DND-41 (cell line): Measurements from ENCODE around the gene SGMS1.

Source experiments
- ATAC-seq: fragments of 200-7000 bp; cut with Tn5 transposase; 3 replicates; pipeline ENCODE4 v1.9.1; 2021; ENCODE audit warnings: low read depth; ENCODE audit not compliant: insufficient read depth
- DNase-seq: peaks from one replicate; pipeline ENCODE4 v3.0.0-alpha.2; 2020
- H2AFZ ChIP-seq: 2 replicates; pipeline ENCODE4 v1.6.0; 2012; ENCODE audit warnings: low read depth, low read length
- H3K27ac ChIP-seq: 2 replicates; pipeline ENCODE4 v1.5.1; 2012; ENCODE audit warnings: low read length, inconsistent platforms
- H3K27me3 ChIP-seq: fragments of 200-600 bp; sonication (generic); 2 replicates; pipeline ENCODE4 v1.6.0; 2012; ENCODE audit warnings: low read length, mild to moderate bottlenecking, inconsistent platforms; ENCODE audit not compliant: insufficient read depth, poor library complexity
- H3K36me3 ChIP-seq: 2 replicates; pipeline ENCODE4 v1.5.1; 2012; ENCODE audit warnings: low read length, inconsistent platforms; ENCODE audit not compliant: insufficient read depth
- H3K4me1 ChIP-seq: 2 replicates; pipeline ENCODE4 v1.5.1; 2012; ENCODE audit warnings: mild to moderate bottlenecking, low read length; ENCODE audit not compliant: insufficient read depth
- H3K4me2 ChIP-seq: 2 replicates; pipeline ENCODE4 v1.6.0; 2012; ENCODE audit warnings: mild to moderate bottlenecking, moderate library complexity, low read length, inconsistent platforms; ENCODE audit not compliant: insufficient read depth
- H3K4me3 ChIP-seq, 2 experiments: fragments of 200-600 bp in 1 of 2; shearing (Covaris generic) in 1 of 2; 2 replicates each; pipeline ENCODE4 v1.5.1; 2012 to 2016; ENCODE audit warnings: inconsistent platforms in 2 of 2, low read length in 2 of 2, mild to moderate bottlenecking in 2 of 2, low read depth in 1 of 2, moderate library complexity in 1 of 2
- H3K79me2 ChIP-seq: 2 replicates; pipeline ENCODE4 v1.6.0; 2012; ENCODE audit warnings: low read length, inconsistent platforms; ENCODE audit not compliant: insufficient read depth
- H3K9ac ChIP-seq: 2 replicates; pipeline ENCODE4 v1.6.0; 2012; ENCODE audit warnings: low read depth, mild to moderate bottlenecking, inconsistent platforms, low read length, moderate library complexity
- H3K9me3 ChIP-seq: 2 replicates; pipeline ENCODE4 v1.5.1; 2012; ENCODE audit warnings: low read length, moderate library complexity, mild to moderate bottlenecking, inconsistent platforms; ENCODE audit not compliant: insufficient read depth, severe bottlenecking
- H4K20me1 ChIP-seq: 2 replicates; pipeline ENCODE4 v1.6.0; 2012; ENCODE audit warnings: low read length; ENCODE audit not compliant: insufficient read depth
- EZH2 ChIP-seq: IDR thresholded peaks from 3 replicates; pipeline ENCODE4 v1.6.1; 2012; ENCODE audit warnings: borderline replicate concordance, low read depth, mild to moderate bottlenecking, moderate library complexity, low read length, inconsistent platforms; ENCODE audit not compliant: severe bottlenecking
- TF ChIP-seq, protein P1 (sequence below): IDR thresholded peaks from 2 replicates; pipeline ENCODE4 v1.5.1; 2012; ENCODE audit warnings: borderline replicate concordance, low read length, moderate library complexity, mild to moderate bottlenecking; ENCODE audit not compliant: poor library complexity, severe bottlenecking; ENCODE audit errors: extremely low read depth

SGMS1 gene

DNA sequence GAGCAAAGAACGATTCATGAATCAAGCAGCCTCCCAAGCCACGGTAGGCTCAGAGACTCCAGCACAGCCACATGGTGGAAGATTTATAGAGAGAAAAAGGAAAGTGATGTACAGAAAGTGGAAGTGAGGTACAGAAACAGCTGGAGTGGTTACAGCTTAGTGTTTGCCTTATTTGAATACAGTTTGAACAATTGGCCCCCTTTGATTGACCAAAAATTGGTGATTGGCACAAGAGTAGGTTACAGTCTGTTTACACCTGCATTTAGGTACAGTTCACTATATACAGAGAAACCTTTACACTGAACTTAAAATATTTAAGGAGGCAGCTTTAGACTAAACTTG lies 236.1 kb downstream of the SGMS1 start:
- no peak overlapping the region for H3K4me3 ChIP-seq
- no peaks in the 10 kb centered on the region for H3K79me2 ChIP-seq
- H2AFZ ChIP-seq = no peak overlapping the region
- no peaks in the 10 kb centered on the region for H3K9me3 ChIP-seq
- no peak overlapping the region for H3K4me2 ChIP-seq
- H4K20me1 ChIP-seq = no peaks in the 10 kb centered on the region
- H3K36me3 ChIP-seq = no peaks in the 10 kb centered on the region
- no peaks in the 10 kb centered on the region for H3K27me3 ChIP-seq
- H3K4me1 ChIP-seq = no peaks in the 10 kb centered on the region
- no peak overlapping the region for H3K9ac ChIP-seq
- ATAC-seq (no peak), DNase-seq (no peak)
- TF ChIP-seq, protein P1, sequence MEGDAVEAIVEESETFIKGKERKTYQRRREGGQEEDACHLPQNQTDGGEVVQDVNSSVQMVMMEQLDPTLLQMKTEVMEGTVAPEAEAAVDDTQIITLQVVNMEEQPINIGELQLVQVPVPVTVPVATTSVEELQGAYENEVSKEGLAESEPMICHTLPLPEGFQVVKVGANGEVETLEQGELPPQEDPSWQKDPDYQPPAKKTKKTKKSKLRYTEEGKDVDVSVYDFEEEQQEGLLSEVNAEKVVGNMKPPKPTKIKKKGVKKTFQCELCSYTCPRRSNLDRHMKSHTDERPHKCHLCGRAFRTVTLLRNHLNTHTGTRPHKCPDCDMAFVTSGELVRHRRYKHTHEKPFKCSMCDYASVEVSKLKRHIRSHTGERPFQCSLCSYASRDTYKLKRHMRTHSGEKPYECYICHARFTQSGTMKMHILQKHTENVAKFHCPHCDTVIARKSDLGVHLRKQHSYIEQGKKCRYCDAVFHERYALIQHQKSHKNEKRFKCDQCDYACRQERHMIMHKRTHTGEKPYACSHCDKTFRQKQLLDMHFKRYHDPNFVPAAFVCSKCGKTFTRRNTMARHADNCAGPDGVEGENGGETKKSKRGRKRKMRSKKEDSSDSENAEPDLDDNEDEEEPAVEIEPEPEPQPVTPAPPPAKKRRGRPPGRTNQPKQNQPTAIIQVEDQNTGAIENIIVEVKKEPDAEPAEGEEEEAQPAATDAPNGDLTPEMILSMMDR = no peak
- TF ChIP-seq EZH2 = no peak
- no peak overlapping the region for H3K27ac ChIP-seq

DNA sequence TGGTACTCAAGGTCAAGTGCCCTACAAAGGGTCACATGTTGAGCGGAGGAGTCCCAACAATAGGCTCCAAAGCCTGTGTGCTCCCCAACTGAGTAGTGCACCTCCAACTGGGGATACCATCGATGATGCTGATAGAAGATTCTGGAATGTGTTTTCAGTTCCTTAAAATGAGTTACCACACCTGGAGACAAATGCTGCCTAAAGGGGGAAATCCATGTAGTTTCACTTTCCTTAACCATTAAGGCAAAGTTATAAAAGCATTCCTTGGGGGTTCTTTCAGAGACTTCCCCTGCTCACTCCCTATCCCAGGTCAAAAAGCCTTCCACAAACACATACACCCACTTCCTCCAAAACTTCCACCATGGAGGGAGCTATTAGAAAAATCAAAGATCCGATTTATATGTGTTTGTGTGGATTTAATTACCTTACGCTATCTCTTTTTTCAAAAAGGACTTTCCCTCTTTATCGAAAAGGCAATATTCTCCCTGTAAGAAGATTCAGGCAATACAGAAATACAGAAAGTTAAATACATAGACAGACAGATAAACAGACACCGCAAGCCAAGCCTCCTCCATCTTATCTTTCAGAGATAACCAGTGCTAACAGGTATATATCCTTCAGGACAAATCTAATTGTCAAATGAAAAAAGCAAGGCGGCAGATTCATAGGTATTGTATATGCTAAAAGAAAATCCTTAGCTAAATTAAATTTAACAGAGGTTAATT lies 236.6 kb downstream of the SGMS1 start:
- H3K27ac ChIP-seq = no peak overlapping the region
- no peaks in the 10 kb centered on the region for H3K79me2 ChIP-seq
- no peaks in the 10 kb centered on the region for H3K27me3 ChIP-seq
- TF ChIP-seq, protein P1 = no peak
- TF ChIP-seq EZH2 = no peak
- no peak overlapping the region for H3K4me3 ChIP-seq
- no peaks in the 10 kb centered on the region for H3K36me3 ChIP-seq
- H2AFZ ChIP-seq = no peak overlapping the region
- no peak for DNase-seq
- no peak for ATAC-seq
- H3K4me2 ChIP-seq = no peak overlapping the region
- H3K9me3 ChIP-seq = no peaks in the 10 kb centered on the region
- H3K4me1 ChIP-seq = no peaks in the 10 kb centered on the region
- no peaks in the 10 kb centered on the region for H4K20me1 ChIP-seq
- no peak overlapping the region for H3K9ac ChIP-seq

DNA sequence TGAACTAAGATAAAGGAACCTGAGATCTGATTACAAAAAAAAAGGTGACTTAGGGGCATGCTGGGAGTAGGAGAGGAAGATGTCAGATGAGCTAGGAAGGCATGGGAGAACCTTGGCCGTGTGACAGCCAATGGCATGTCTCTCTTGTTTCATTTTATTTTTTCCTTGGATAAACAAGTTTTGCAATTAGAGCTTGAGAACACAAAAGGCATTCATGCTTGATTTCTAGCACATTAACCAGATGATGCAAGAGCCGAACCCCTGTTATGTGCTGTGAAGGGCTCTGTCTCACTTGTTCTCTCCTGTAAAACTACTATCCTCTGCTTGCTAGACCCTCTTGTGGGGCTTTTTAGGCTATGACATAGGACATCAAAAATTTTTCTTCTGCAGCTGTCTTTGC lies 238.1 kb downstream of the SGMS1 start:
- ATAC-seq (no peak), DNase-seq (no peak)
- no peak overlapping the region for H3K27ac ChIP-seq
- H3K9ac ChIP-seq = no peak overlapping the region
- no peak overlapping the region for H2AFZ ChIP-seq
- H3K4me3 ChIP-seq = no peak overlapping the region
- no peaks in the 10 kb centered on the region for H3K36me3 ChIP-seq
- no peaks in the 10 kb centered on the region for H3K4me1 ChIP-seq
- TF ChIP-seq EZH2 = no peak
- TF ChIP-seq, protein P1 = no peak
- no peaks in the 10 kb centered on the region for H4K20me1 ChIP-seq
- H3K4me2 ChIP-seq = no peak overlapping the region
- H3K9me3 ChIP-seq = no peaks in the 10 kb centered on the region
- no peaks in the 10 kb centered on the region for H3K79me2 ChIP-seq
- H3K27me3 ChIP-seq = no peaks in the 10 kb centered on the region

DNA sequence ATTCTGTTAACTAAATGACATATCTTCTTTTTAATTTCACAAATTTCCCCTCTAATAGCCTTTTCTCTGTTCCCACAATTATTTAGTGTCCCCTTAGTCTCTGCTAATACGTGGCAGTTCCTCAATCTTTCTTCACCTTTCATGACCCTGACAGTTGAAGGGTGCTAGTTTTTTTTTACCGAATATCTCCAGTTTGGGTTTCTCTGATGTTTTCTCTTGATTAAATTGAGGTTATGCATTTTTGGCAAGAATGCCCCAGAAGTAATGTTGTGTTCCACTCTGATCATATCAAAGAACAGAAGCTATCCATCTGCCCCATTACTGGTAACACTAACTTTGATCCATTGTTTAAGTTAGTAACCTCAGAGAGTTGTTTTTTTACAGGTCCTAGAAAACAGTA lies 238.9 kb downstream of the SGMS1 start:
- no peak for TF ChIP-seq EZH2
- TF ChIP-seq, protein P1 = no peak
- Histone ChIP-seq H3K4me2 (no peak overlapping the region), H3K27ac (no peak overlapping the region), H2AFZ (no peak overlapping the region), H3K9me3 (no peaks in the 10 kb centered on the region), H3K36me3 (no peaks in the 10 kb centered on the region), H3K4me3 (no peak overlapping the region), H3K9ac (no peak overlapping the region), H3K27me3 (no peaks in the 10 kb centered on the region), H3K4me1 (no peaks in the 10 kb centered on the region), H3K79me2 (no peaks in the 10 kb centered on the region), H4K20me1 (no peaks in the 10 kb centered on the region)
- no peak for ATAC-seq
- no peak for DNase-seq
